K562 (cell line): ENCODE data around the gene INO80. TPM values are rescaled to one million over a fixed set of nuclear protein-coding genes. Genes with fewer than 3 reads are reported as not detected.

Experiments used
- BHLHE40 ChIP-seq: IDR thresholded peaks from 2 replicates; pipeline ENCODE4 v1.6.1; 2011; ENCODE audit warnings: low read length, improper control_type of control experiment
- BRD9 ChIP-seq: fragments of 450-650 bp; IDR thresholded peaks from 2 replicates; pipeline ENCODE4 v1.6.1; 2018; ENCODE audit warnings: low read depth; ENCODE audit not compliant: partially characterized antibody
- HDAC1 ChIP-seq, 2 experiments: fragments of 450-650 bp; IDR thresholded peaks; 2 replicates each; pipeline ENCODE4 v1.6.1; 2016 to 2017; ENCODE audit warnings: inconsistent platforms in 1 of 2, mild to moderate bottlenecking in 1 of 2, moderate library complexity in 1 of 2
- SMARCA5 ChIP-seq: fragments of 450-650 bp; IDR thresholded peaks from 2 replicates; pipeline ENCODE4 v1.6.1; 2016
- polyA plus RNA-seq, 8 experiments: library from polyadenylated mRNA; depleted of rRNA in 4 of 8; stranded (reverse) in 5 of 8; unstranded in 3 of 8; fragments of >200 nt; fragmentation: Nextera tagmentation in 2 of 8; fragmentation: Illumina TruSeq in 1 of 8; extraction: Ambion mirVana in 2 of 8; extraction: Trizol in 1 of 8; gene quantifications; 2 replicates each; pipeline versions ENCODE4 v1.2.1 to v1.2.3, GENCODE V29; 2011 to 2014; ENCODE audit warnings: inconsistent platforms in 1 of 8, missing spikeins in 1 of 8
- total RNA-seq, 7 experiments: library from RNA; depleted of rRNA in 6 of 7; stranded (reverse); fragments of >200 nt in 6 of 7; fragmentation: Illumina TruSeq in 2 of 7; extraction: Trizol in 2 of 7; gene quantifications; 2 replicates each; pipeline versions ENCODE4 v1.2.1 to v1.2.3, GENCODE V29; 2011 to 2021; ENCODE audit warnings: low replicate concordance in 1 of 7
- TF ChIP-seq, protein P1 (sequence below), 2 experiments: fragments of 450-650 bp; IDR thresholded peaks; 2 replicates each; pipeline ENCODE4 v1.6.1; 2018; ENCODE audit warnings: mild to moderate bottlenecking in 2 of 2, low read depth in 1 of 2; ENCODE audit not compliant: partially characterized antibody in 2 of 2
- TF ChIP-seq, protein P2 (sequence below): fragments of 450-650 bp; IDR thresholded peaks from 2 replicates; pipeline ENCODE4 v1.6.1; 2016; ENCODE audit warnings: borderline replicate concordance
- TF ChIP-seq, protein P3 (sequence below): fragments of 450-650 bp; IDR thresholded peaks from 2 replicates; pipeline ENCODE4 v1.6.1; 2017; ENCODE audit warnings: antibody characterized with exemption, mild to moderate bottlenecking
- TF ChIP-seq, protein P4 (sequence below): IDR thresholded peaks from 2 replicates; pipeline ENCODE4 v1.6.1; 2016; ENCODE audit warnings: missing genetic modification characterization, missing compliant biosample characterization

INO80 gene
- total and polyA plus RNA-seq, 9 of the 15 experiments (the other 6 are each of a cell fraction or from before 2014, with no cell fraction given): 1.1 to 25.7 (median 19.9) TPM

DNA sequence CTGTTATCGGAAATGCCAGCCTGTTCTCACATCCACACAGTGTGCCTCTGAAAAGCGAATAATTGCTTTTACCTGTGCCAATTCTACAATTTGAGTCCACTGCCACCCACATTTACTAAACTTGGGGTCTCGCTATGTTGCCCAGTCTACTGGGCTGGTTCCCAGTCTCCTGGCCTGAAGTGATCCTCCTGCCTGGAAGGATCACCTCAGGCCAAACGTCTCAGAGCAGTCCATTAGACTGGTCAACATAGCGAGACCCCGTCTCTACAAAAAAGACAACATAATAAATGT lies 827 bp upstream of the INO80 start (continued):
- TF ChIP-seq, protein P1, sequence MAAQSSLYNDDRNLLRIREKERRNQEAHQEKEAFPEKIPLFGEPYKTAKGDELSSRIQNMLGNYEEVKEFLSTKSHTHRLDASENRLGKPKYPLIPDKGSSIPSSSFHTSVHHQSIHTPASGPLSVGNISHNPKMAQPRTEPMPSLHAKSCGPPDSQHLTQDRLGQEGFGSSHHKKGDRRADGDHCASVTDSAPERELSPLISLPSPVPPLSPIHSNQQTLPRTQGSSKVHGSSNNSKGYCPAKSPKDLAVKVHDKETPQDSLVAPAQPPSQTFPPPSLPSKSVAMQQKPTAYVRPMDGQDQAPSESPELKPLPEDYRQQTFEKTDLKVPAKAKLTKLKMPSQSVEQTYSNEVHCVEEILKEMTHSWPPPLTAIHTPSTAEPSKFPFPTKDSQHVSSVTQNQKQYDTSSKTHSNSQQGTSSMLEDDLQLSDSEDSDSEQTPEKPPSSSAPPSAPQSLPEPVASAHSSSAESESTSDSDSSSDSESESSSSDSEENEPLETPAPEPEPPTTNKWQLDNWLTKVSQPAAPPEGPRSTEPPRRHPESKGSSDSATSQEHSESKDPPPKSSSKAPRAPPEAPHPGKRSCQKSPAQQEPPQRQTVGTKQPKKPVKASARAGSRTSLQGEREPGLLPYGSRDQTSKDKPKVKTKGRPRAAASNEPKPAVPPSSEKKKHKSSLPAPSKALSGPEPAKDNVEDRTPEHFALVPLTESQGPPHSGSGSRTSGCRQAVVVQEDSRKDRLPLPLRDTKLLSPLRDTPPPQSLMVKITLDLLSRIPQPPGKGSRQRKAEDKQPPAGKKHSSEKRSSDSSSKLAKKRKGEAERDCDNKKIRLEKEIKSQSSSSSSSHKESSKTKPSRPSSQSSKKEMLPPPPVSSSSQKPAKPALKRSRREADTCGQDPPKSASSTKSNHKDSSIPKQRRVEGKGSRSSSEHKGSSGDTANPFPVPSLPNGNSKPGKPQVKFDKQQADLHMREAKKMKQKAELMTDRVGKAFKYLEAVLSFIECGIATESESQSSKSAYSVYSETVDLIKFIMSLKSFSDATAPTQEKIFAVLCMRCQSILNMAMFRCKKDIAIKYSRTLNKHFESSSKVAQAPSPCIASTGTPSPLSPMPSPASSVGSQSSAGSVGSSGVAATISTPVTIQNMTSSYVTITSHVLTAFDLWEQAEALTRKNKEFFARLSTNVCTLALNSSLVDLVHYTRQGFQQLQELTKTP (IDR thresholded peaks at IDR 0.05; ENCODE audit: low read depth in 1 of 2, partially characterized antibody in 2 of 2): peak in 1 of 2 experiments; percentile 4
- peak; percentile 39; the same call in 1 of the 2 replicates for TF ChIP-seq SMARCA5
- TF ChIP-seq, protein P2, sequence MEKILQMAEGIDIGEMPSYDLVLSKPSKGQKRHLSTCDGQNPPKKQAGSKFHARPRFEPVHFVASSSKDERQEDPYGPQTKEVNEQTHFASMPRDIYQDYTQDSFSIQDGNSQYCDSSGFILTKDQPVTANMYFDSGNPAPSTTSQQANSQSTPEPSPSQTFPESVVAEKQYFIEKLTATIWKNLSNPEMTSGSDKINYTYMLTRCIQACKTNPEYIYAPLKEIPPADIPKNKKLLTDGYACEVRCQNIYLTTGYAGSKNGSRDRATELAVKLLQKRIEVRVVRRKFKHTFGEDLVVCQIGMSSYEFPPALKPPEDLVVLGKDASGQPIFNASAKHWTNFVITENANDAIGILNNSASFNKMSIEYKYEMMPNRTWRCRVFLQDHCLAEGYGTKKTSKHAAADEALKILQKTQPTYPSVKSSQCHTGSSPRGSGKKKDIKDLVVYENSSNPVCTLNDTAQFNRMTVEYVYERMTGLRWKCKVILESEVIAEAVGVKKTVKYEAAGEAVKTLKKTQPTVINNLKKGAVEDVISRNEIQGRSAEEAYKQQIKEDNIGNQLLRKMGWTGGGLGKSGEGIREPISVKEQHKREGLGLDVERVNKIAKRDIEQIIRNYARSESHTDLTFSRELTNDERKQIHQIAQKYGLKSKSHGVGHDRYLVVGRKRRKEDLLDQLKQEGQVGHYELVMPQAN: 0 out of 2 replicates have a peak, but pooled peaks have one; percentile 18
- peak in 1 of 2 experiments; percentile 5; a peak in 1 of 4 replicates for TF ChIP-seq HDAC1 (IDR thresholded peaks at IDR 0.05)
- TF ChIP-seq, protein P3, sequence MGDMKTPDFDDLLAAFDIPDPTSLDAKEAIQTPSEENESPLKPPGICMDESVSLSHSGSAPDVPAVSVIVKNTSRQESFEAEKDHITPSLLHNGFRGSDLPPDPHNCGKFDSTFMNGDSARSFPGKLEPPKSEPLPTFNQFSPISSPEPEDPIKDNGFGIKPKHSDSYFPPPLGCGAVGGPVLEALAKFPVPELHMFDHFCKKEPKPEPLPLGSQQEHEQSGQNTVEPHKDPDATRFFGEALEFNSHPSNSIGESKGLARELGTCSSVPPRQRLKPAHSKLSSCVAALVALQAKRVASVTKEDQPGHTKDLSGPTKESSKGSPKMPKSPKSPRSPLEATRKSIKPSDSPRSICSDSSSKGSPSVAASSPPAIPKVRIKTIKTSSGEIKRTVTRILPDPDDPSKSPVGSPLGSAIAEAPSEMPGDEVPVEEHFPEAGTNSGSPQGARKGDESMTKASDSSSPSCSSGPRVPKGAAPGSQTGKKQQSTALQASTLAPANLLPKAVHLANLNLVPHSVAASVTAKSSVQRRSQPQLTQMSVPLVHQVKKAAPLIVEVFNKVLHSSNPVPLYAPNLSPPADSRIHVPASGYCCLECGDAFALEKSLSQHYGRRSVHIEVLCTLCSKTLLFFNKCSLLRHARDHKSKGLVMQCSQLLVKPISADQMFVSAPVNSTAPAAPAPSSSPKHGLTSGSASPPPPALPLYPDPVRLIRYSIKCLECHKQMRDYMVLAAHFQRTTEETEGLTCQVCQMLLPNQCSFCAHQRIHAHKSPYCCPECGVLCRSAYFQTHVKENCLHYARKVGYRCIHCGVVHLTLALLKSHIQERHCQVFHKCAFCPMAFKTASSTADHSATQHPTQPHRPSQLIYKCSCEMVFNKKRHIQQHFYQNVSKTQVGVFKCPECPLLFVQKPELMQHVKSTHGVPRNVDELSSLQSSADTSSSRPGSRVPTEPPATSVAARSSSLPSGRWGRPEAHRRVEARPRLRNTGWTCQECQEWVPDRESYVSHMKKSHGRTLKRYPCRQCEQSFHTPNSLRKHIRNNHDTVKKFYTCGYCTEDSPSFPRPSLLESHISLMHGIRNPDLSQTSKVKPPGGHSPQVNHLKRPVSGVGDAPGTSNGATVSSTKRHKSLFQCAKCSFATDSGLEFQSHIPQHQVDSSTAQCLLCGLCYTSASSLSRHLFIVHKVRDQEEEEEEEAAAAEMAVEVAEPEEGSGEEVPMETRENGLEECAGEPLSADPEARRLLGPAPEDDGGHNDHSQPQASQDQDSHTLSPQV: peak; percentile 13; the same call in 1 of the 2 replicates
- peak; percentile 7 for TF ChIP-seq BRD9
- TF ChIP-seq, protein P4, sequence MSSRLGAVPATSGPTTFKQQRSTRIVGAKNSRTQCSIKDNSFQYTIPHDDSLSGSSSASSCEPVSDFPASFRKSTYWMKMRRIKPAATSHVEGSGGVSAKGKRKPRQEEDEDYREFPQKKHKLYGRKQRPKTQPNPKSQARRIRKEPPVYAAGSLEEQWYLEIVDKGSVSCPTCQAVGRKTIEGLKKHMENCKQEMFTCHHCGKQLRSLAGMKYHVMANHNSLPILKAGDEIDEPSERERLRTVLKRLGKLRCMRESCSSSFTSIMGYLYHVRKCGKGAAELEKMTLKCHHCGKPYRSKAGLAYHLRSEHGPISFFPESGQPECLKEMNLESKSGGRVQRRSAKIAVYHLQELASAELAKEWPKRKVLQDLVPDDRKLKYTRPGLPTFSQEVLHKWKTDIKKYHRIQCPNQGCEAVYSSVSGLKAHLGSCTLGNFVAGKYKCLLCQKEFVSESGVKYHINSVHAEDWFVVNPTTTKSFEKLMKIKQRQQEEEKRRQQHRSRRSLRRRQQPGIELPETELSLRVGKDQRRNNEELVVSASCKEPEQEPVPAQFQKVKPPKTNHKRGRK (tag): 0 out of 2 replicates have a peak, but pooled peaks have one; percentile 30
- peak; percentile 2; the same call in 1 of the 2 replicates for TF ChIP-seq BHLHE40
